Uterus (tissue), 2 donors: ENCODE results near the gene BLMH.

ENCODE experiments used
- CTCF ChIP-seq, 4 experiments: fragments of 200-600 bp in 2 of 4; fragments of 450-650 bp in 2 of 4; sonication (generic) in 2 of 4; IDR thresholded peaks; one replicate each; pipeline ENCODE4 v1.5.1; 2016 to 2019; ENCODE audit warnings: antibody characterized with exemption in 4 of 4, mild to moderate bottlenecking in 2 of 4, moderate library complexity in 1 of 4
- POLR2A ChIP-seq, 2 donors: fragments of 450-650 bp; IDR thresholded peaks; one replicate each; pipeline ENCODE4 v1.6.1; 2016; ENCODE audit warnings: antibody characterized with exemption in 2 of 2, mild to moderate bottlenecking in 1 of 2, moderate library complexity in 1 of 2

- TF ChIP-seq CTCF (IDR thresholded peaks at IDR 0.05) (no peak), POLR2A (IDR thresholded peaks at IDR 0.05) (no peak)
These were observed 24.1 kb downstream of the BLMH start for GRCh38 chr17:30267625-30268024.
